ENCODE measurements around the gene C19orf81.
A peak's percentile ranks its signal among the peaks of the same experiment; 100 is the strongest.

Gene C19orf81

GRCh38 chr19:50629194-50629593 is 20.1 kb upstream of the C19orf81 start:
- DNase-seq (ENCODE audit: low read depth in 2 of 2), result no peak

GRCh38 chr19:50629801-50630200 is 19.4 kb upstream of the C19orf81 start:
- no peak for DNase-seq (ENCODE audit: low read depth in 2 of 2)

GRCh38 chr19:50632151-50632835 is 17.0 kb upstream of the C19orf81 start:
- no peak for DNase-seq (ENCODE audit: low read depth in 2 of 2)

GRCh38 chr19:50633359-50633758 is 15.9 kb upstream of the C19orf81 start:
- DNase-seq (ENCODE audit: low read depth in 2 of 2), result no peak

GRCh38 chr19:50633973-50634372 is 15.3 kb upstream of the C19orf81 start:
- no peak for DNase-seq (ENCODE audit: low read depth in 2 of 2)

- no peak for DNase-seq (ENCODE audit: low read depth in 2 of 2)
Measured at GRCh38 chr19:50636317-50637085, 12.7 kb upstream of the C19orf81 start.

- DNase-seq (ENCODE audit: low read depth in 2 of 2), result no peak
Measured at GRCh38 chr19:50638600-50638999, 10.6 kb upstream of the C19orf81 start.

- peak; percentile 30 to 39 for DNase-seq (ENCODE audit: low read depth in 2 of 2)
Measured at GRCh38 chr19:50639121-50640112, 9.8 kb upstream of the C19orf81 start, which contains the start of gene SYT3. TSS of gene SYT3 (minus strand) at chr19:50639881. CDS start at chr19:50637411, 2,470 bp downstream.

- no peak for DNase-seq (ENCODE audit: low read depth in 2 of 2)
Measured at GRCh38 chr19:50640368-50640767, 8.9 kb upstream of the C19orf81 start.

GRCh38 chr19:50644315-50644915 is 4.8 kb upstream of the C19orf81 start:
- DNase-seq (ENCODE audit: low read depth in 2 of 2), result no peak

- no peak for DNase-seq (ENCODE audit: low read depth in 2 of 2)
Measured at GRCh38 chr19:50645107-50645506, 4.1 kb upstream of the C19orf81 start.

GRCh38 chr19:50646074-50646807 is 3.0 kb upstream of the C19orf81 start:
- DNase-seq (ENCODE audit: low read depth in 2 of 2), result no peak

GRCh38 chr19:50647879-50648615 is 1.2 kb upstream of the C19orf81 start:
- no peak for DNase-seq (ENCODE audit: low read depth in 2 of 2)

GRCh38 chr19:50648659-50649058 is 586 bp upstream of the C19orf81 start:
- DNase-seq (ENCODE audit: low read depth in 2 of 2), result no peak

GRCh38 chr19:50651174-50651573 is 1.9 kb downstream of the C19orf81 start:
- no peak for DNase-seq (ENCODE audit: low read depth in 2 of 2)

GRCh38 chr19:50652722-50653121 is 3.5 kb downstream of the C19orf81 start:
- no peak for DNase-seq (ENCODE audit: low read depth in 2 of 2)

- DNase-seq (ENCODE audit: low read depth in 2 of 2), result no peak
Measured at GRCh38 chr19:50654882-50655281, 5.6 kb downstream of the C19orf81 start.

- DNase-seq (ENCODE audit: low read depth in 2 of 2), result no peak
Measured at GRCh38 chr19:50657222-50657669, 8.0 kb downstream of the C19orf81 start.

GRCh38 chr19:50657712-50658440 is 8.6 kb downstream of the C19orf81 start:
- peak; percentile 84 to 89 for DNase-seq (ENCODE audit: low read depth in 2 of 2)
